K562 (cell line): Measurements from ENCODE around the gene SLC17A4. TPM values are rescaled to one million over a fixed set of nuclear protein-coding genes. Genes with fewer than 3 reads are reported as not detected.

Source experiments
- ATAC-seq: fragments of 200-7000 bp; cut with Tn5 transposase; 3 replicates; pipeline ENCODE4 v1.9.1; 2020; ENCODE audit warnings: moderate library complexity
- BruUV-seq: library from RNA; stranded (reverse); fragments of 400-500 nt; replicated peaks from 2 replicates; lab custom pipeline; 2021; lab: Mats Ljungman, UMichigan
- CTCF ChIA-PET: fragments of 300-600 bp; formaldehyde crosslinking; extraction: SDS; loops from one replicate; lab custom pipeline; 2021; ENCODE audit warnings: low intra/inter-chr PET ratio; lab: Yijun Ruan, JAX
- POLR2A ChIA-PET: fragments of 300-600, 350-650 bp; sonication (Branson Sonifier 250); formaldehyde crosslinking; extraction: SDS; loops from one replicate; lab custom pipeline; 2021; ENCODE audit warnings: antibody characterized with exemption, inconsistent platforms; lab: Yijun Ruan, JAX
- DNase-seq, 4 experiments: peaks; one replicate each; pipeline versions ENCODE4 v3.0.0 to v3.0.0-alpha.2; 2011 to 2018; ENCODE audit warnings: low spot score in 3 of 4, mixed read lengths in 3 of 4; ENCODE audit errors: extremely low read depth in 1 of 4
- FAIRE-seq: peaks from 2 replicates; lab custom pipeline; 2011; peaks lifted over from hg19 to GRCh38; lab: Jason Lieb, UNC
- H2AFZ ChIP-seq: 2 replicates; pipeline ENCODE4 v1.6.0; 2011; ENCODE audit warnings: low read depth, low read length, control low read depth, inconsistent platforms
- H3K27ac ChIP-seq: fragments of 200-600 bp; 3 replicates; pipeline ENCODE4 v1.8.0; 2011; ENCODE audit warnings: low read depth, mild to moderate bottlenecking, control low read depth, inconsistent platforms, low read length, moderate library complexity, mixed read lengths; ENCODE audit errors: extremely low read depth
- H3K27me3 ChIP-seq, 2 experiments: fragments of 300-600 bp in 1 of 2; 2 replicates in 1 of 2; 3 replicates in 1 of 2; pipeline versions ENCODE4 v1.6.0 to v1.8.0; 2011; ENCODE audit warnings: inconsistent platforms in 2 of 2, low read length in 2 of 2, mild to moderate bottlenecking in 1 of 2, mixed read lengths in 1 of 2, moderate library complexity in 1 of 2; ENCODE audit not compliant: control insufficient read depth in 2 of 2, insufficient read depth in 2 of 2
- H3K36me3 ChIP-seq: fragments of 300-600 bp; 3 replicates; pipeline ENCODE4 v1.8.0; 2011; ENCODE audit warnings: mild to moderate bottlenecking, low read length, inconsistent platforms; ENCODE audit not compliant: control insufficient read depth, insufficient read depth
- H3K4me1 ChIP-seq, 2 experiments: fragments of 200-600 bp in 1 of 2; replicated peaks in 1 of 2; 2 replicates in 1 of 2; 3 replicates in 1 of 2; pipeline versions ENCODE4 v1.5.1 to v1.8.0; 2011; ENCODE audit warnings: inconsistent platforms in 2 of 2, low read length in 2 of 2, mild to moderate bottlenecking in 1 of 2, mixed read lengths in 1 of 2, moderate library complexity in 1 of 2; ENCODE audit not compliant: control insufficient read depth in 2 of 2, insufficient read depth in 2 of 2
- H3K4me2 ChIP-seq: 2 replicates; pipeline ENCODE4 v1.6.1; 2011; ENCODE audit warnings: low read length, control low read depth, inconsistent platforms, mixed read lengths; ENCODE audit not compliant: insufficient read depth
- H3K4me3 ChIP-seq: fragments of 200-600 bp; sonication (generic), shearing (Covaris generic); 2 replicates; pipeline ENCODE4 v1.5.1; 2016; ENCODE audit warnings: control low read depth, inconsistent platforms
- H3K79me2 ChIP-seq: fragments of 200-600 bp; 3 replicates; pipeline ENCODE4 v1.8.0; 2011; ENCODE audit warnings: low read length, inconsistent platforms; ENCODE audit not compliant: control insufficient read depth, insufficient read depth
- H3K9ac ChIP-seq, 2 experiments: 2 replicates each; pipeline versions ENCODE4 v1.6.0 to v1.6.1; 2011; ENCODE audit warnings: low read depth in 2 of 2, low read length in 2 of 2, control low read depth in 1 of 2, inconsistent platforms in 1 of 2, mild to moderate bottlenecking in 1 of 2, mixed read lengths in 1 of 2; ENCODE audit not compliant: insufficient read depth in 1 of 2
- H3K9me1 ChIP-seq: one replicate; pipeline ENCODE4 v1.6.0; 2011; ENCODE audit warnings: inconsistent platforms, mild to moderate bottlenecking, low read length, moderate library complexity; ENCODE audit not compliant: control insufficient read depth, insufficient read depth
- H3K9me3 ChIP-seq: replicated peaks from 2 replicates; pipeline ENCODE4 v1.5.1; 2011; ENCODE audit warnings: low read depth, low read length, inconsistent platforms; ENCODE audit not compliant: control insufficient read depth, insufficient read depth
- H4K20me1 ChIP-seq: replicated peaks from 2 replicates; pipeline ENCODE4 v1.6.1; 2011; ENCODE audit warnings: low read length, inconsistent platforms, mixed read lengths; ENCODE audit not compliant: control insufficient read depth, insufficient read depth
- CEBPZ ChIP-seq: fragments of 150-350 bp; IDR thresholded peaks from 2 replicates; pipeline ENCODE4 v1.6.1; 2014; ENCODE audit warnings: low read depth, mild to moderate bottlenecking, low read length, borderline replicate concordance
- HMGXB4 ChIP-seq: sonication (generic); formaldehyde crosslinking; IDR thresholded peaks from 2 replicates; pipeline ENCODE4 v1.8.1; 2023; ENCODE audit warnings: mild to moderate bottlenecking, missing genetic modification reagents
- NELFE ChIP-seq: IDR thresholded peaks from 2 replicates; pipeline ENCODE4 v1.6.1; 2011; ENCODE audit warnings: mild to moderate bottlenecking; ENCODE audit not compliant: insufficient read depth, insufficient read length
- PHF21A ChIP-seq: fragments of 450-650 bp; IDR thresholded peaks from 2 replicates; pipeline ENCODE4 v1.6.1; 2017; ENCODE audit warnings: low read depth, borderline replicate concordance
- SRSF9 ChIP-seq: fragments of 200-400 bp; formaldehyde crosslinking; IDR thresholded peaks from 2 replicates; pipeline ENCODE4 v1.6.1; 2017; ENCODE audit warnings: low read depth, low read length, borderline replicate concordance
- ZNF408 ChIP-seq: fragments of 250-450 bp; sonication (Bioruptor Pico); IDR thresholded peaks from 2 replicates; pipeline ENCODE4 v1.4.0; 2020; ENCODE audit warnings: low read depth, mild to moderate bottlenecking, moderate library complexity
- ZNF449 ChIP-seq: fragments of 250-450 bp; sonication (Bioruptor Pico); IDR thresholded peaks from 2 replicates; pipeline ENCODE4 v1.8.0; 2022; ENCODE audit warnings: moderate library complexity, mild to moderate bottlenecking, inconsistent platforms
- ZNF780A ChIP-seq: fragments of 250-450 bp; sonication (Bioruptor Pico); IDR thresholded peaks from 2 replicates; pipeline ENCODE4 v1.5.0; 2021; ENCODE audit warnings: mild to moderate bottlenecking
- WGBS: fragments of 100-300 bp; shearing (Covaris generic); methylation state at CpG from one replicate; pipeline ENCODE4 v1.1.6; 2016; ENCODE audit warnings: low coverage, mixed read lengths; ENCODE audit not compliant: insufficient coverage; ENCODE audit errors: missing lambda C conversion rate; 5-methylcytosine and 5-hydroxymethylcytosine counted together
- in situ Hi-C: fragments of 300-500 bp; cut with MboI; formaldehyde crosslinking; loops from 4 replicates; pipeline ENCODE4 v1.15.0; 2018; ENCODE audit warnings: inconsistent platforms, mixed read lengths
- intact Hi-C: fragments of 100-400 bp; cut with micrococcal nuclease; formaldehyde crosslinking; loops from 2 replicates; pipeline ENCODE4 v1.14.2; 2022
- polyA plus RNA-seq, 8 experiments: library from polyadenylated mRNA; depleted of rRNA in 4 of 8; stranded (reverse) in 5 of 8; unstranded in 3 of 8; fragments of >200 nt; fragmentation: Nextera tagmentation in 2 of 8; fragmentation: Illumina TruSeq in 1 of 8; extraction: Ambion mirVana in 2 of 8; extraction: Trizol in 1 of 8; gene quantifications; 2 replicates each; pipeline versions ENCODE4 v1.2.1 to v1.2.3, GENCODE V29; 2011 to 2014; ENCODE audit warnings: inconsistent platforms in 1 of 8, missing spikeins in 1 of 8
- total RNA-seq, 7 experiments: library from RNA; depleted of rRNA in 6 of 7; stranded (reverse); fragments of >200 nt in 6 of 7; fragmentation: Illumina TruSeq in 2 of 7; extraction: Trizol in 2 of 7; gene quantifications; 2 replicates each; pipeline versions ENCODE4 v1.2.1 to v1.2.3, GENCODE V29; 2011 to 2021; ENCODE audit warnings: low replicate concordance in 1 of 7
- TF ChIP-seq, protein P1 (sequence below): fragments of 450-650 bp; formaldehyde crosslinking; IDR thresholded peaks from 2 replicates; pipeline ENCODE4 v1.4.0; 2022; ENCODE audit warnings: missing genetic modification characterization
- TF ChIP-seq, protein P2 (sequence below): fragments of 450-650 bp; formaldehyde crosslinking; IDR thresholded peaks from 2 replicates; pipeline ENCODE4 v1.4.0; 2020; ENCODE audit warnings: mild to moderate bottlenecking, moderate library complexity

Gene SLC17A4
- total and polyA plus RNA-seq, 9 of the 15 experiments (the other 6 are each of a cell fraction or from before 2014, with no cell fraction given) = not detected

GRCh38 chr6:25764611-25765010 is 10.1 kb downstream of the SLC17A4 start (continued):
- TF ChIP-seq ZNF449 (CRISPR knock-in tag) (no peak), ZNF408 (no peak), NELFE (no peak), HMGXB4 (CRISPR knock-in tag) (no peak)
- TF ChIP-seq, protein P1, sequence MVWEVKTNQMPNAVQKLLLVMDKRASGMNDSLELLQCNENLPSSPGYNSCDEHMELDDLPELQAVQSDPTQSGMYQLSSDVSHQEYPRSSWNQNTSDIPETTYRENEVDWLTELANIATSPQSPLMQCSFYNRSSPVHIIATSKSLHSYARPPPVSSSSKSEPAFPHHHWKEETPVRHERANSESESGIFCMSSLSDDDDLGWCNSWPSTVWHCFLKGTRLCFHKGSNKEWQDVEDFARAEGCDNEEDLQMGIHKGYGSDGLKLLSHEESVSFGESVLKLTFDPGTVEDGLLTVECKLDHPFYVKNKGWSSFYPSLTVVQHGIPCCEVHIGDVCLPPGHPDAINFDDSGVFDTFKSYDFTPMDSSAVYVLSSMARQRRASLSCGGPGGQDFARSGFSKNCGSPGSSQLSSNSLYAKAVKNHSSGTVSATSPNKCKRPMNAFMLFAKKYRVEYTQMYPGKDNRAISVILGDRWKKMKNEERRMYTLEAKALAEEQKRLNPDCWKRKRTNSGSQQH = no peak

- no peak for DNase-seq
- no TSS peak for BruUV-seq
- WGBS = 0% methylated on average over 1 of the region's 1 CpG
- CTCF ChIA-PET = no interaction called here
- no peak overlapping the region for H3K9ac ChIP-seq
- no peaks in the 10 kb centered on the region for H3K79me2 ChIP-seq
- POLR2A ChIA-PET = interaction anchor here (1.2 kb wide), 2 partner anchors 9 to 1950 kb away, joined by 3 to 4 read pairs; no protein-coding TSS in a partner anchor
- FAIRE-seq = no peak
- ATAC-seq = no peak
- no peaks in the 10 kb centered on the region for H3K9me3 ChIP-seq
- no peaks in the 10 kb centered on the region for H4K20me1 ChIP-seq
- intact Hi-C loops (no loop called here), in situ Hi-C loops (no loop called here)
- no peak overlapping the region for H3K4me2 ChIP-seq
- H3K27me3 ChIP-seq = no peaks in the 10 kb centered on the region
- no peak overlapping the region for H2AFZ ChIP-seq
- no peaks in the 10 kb centered on the region for H3K9me1 ChIP-seq
- H3K4me1 ChIP-seq = no peaks in the 10 kb centered on the region
- no peak overlapping the region for H3K27ac ChIP-seq
- H3K36me3 ChIP-seq = no peaks in the 10 kb centered on the region
- H3K4me3 ChIP-seq = no peak overlapping the region
- TF ChIP-seq ZNF780A (CRISPR knock-in tag) (no peak), PHF21A (no peak), CEBPZ (no peak), SRSF9 (no peak)
- TF ChIP-seq, protein P2, sequence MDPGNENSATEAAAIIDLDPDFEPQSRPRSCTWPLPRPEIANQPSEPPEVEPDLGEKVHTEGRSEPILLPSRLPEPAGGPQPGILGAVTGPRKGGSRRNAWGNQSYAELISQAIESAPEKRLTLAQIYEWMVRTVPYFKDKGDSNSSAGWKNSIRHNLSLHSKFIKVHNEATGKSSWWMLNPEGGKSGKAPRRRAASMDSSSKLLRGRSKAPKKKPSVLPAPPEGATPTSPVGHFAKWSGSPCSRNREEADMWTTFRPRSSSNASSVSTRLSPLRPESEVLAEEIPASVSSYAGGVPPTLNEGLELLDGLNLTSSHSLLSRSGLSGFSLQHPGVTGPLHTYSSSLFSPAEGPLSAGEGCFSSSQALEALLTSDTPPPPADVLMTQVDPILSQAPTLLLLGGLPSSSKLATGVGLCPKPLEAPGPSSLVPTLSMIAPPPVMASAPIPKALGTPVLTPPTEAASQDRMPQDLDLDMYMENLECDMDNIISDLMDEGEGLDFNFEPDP (CRISPR knock-in tag) = no peak
Measured at GRCh38 chr6:25768566-25768965, 14.0 kb downstream of the SLC17A4 start.
